Activated CD4-positive, CD25-positive, alpha-beta regulatory T cell treated with anti-CD3 and anti-CD28 coated beads, Interleukin-2, amount 50 U/mL, for 16 hours (primary cell): Measurements from ENCODE around the gene TSHZ2.

Source experiments
- DNase-seq: peaks from one replicate; pipeline ENCODE4 v3.0.0-alpha.2; 2020; ENCODE audit warnings: low read depth, low spot score

TSHZ2 gene

GRCh38 chr20:53128004-53128403, 155.8 kb downstream of the TSHZ2 start:
- DNase-seq, result no peak

- no peak for DNase-seq
Observed at GRCh38 chr20:53129563-53129962, 157.4 kb downstream of the TSHZ2 start.

GRCh38 chr20:53130795-53131194, 158.6 kb downstream of the TSHZ2 start:
- DNase-seq, result no peak

- no peak for DNase-seq
Observed at GRCh38 chr20:53133125-53133524, 161.0 kb downstream of the TSHZ2 start.

GRCh38 chr20:53133628-53134027, 161.5 kb downstream of the TSHZ2 start:
- no peak for DNase-seq

GRCh38 chr20:53136473-53136872, 164.3 kb downstream of the TSHZ2 start:
- DNase-seq, result no peak

GRCh38 chr20:53138454-53139262, 166.5 kb downstream of the TSHZ2 start:
- DNase-seq, result no peak

- DNase-seq, result no peak
Observed at GRCh38 chr20:53141201-53142050, 169.3 kb downstream of the TSHZ2 start.

- DNase-seq, result no peak
Observed at GRCh38 chr20:53142225-53143127, 170.3 kb downstream of the TSHZ2 start.

GRCh38 chr20:53146201-53146891, 174.2 kb downstream of the TSHZ2 start:
- DNase-seq, result no peak

- no peak for DNase-seq
Observed at GRCh38 chr20:53148771-53149147, 176.6 kb downstream of the TSHZ2 start.

- no peak for DNase-seq
Observed at GRCh38 chr20:53149148-53149889, 177.2 kb downstream of the TSHZ2 start.

GRCh38 chr20:53149890-53150205, 177.7 kb downstream of the TSHZ2 start:
- no peak for DNase-seq

GRCh38 chr20:53150532-53150931, 178.4 kb downstream of the TSHZ2 start:
- no peak for DNase-seq

GRCh38 chr20:53152228-53152627, 180.1 kb downstream of the TSHZ2 start:
- DNase-seq, result no peak

- no peak for DNase-seq
Observed at GRCh38 chr20:53154540-53154939, 182.4 kb downstream of the TSHZ2 start.

- DNase-seq, result no peak
Observed at GRCh38 chr20:53157443-53158408, 185.6 kb downstream of the TSHZ2 start.

- DNase-seq, result no peak
Observed at GRCh38 chr20:53159160-53159559, 187.0 kb downstream of the TSHZ2 start.

- DNase-seq, result no peak
Observed at GRCh38 chr20:53161073-53161472, 188.9 kb downstream of the TSHZ2 start.
